H1 (cell line): ENCODE measurements around the gene SCAF1. TPM values are rescaled to one million over a fixed set of nuclear protein-coding genes. Genes with fewer than 3 reads are reported as not detected.

Source experiments
- BACH1 ChIP-seq: IDR thresholded peaks from 2 replicates; pipeline ENCODE4 v1.6.1; 2012; ENCODE audit warnings: low read length, improper control_type of control experiment
- CHD2 ChIP-seq: IDR thresholded peaks from 2 replicates; pipeline ENCODE4 v1.6.1; 2012; ENCODE audit warnings: low read length, improper control_type of control experiment
- E2F6 ChIP-seq: IDR thresholded peaks from 2 replicates; pipeline ENCODE4 v1.6.1; 2012; ENCODE audit warnings: inconsistent platforms
- GTF2F1 ChIP-seq: IDR thresholded peaks from 2 replicates; pipeline ENCODE4 v1.6.1; 2012; ENCODE audit warnings: low read depth, low read length, improper control_type of control experiment, borderline replicate concordance
- HDAC2 ChIP-seq, 2 experiments: fragments of 300-600 bp in 1 of 2; sonication (generic) in 1 of 2; IDR thresholded peaks; 2 replicates each; pipeline ENCODE4 v1.6.1; 2011 to 2012; ENCODE audit warnings: low read depth in 2 of 2, low read length in 2 of 2, mild to moderate bottlenecking in 2 of 2, moderate library complexity in 2 of 2, borderline replicate concordance in 1 of 2, inconsistent platforms in 1 of 2
- JUND ChIP-seq: IDR thresholded peaks from 2 replicates; pipeline ENCODE4 v1.6.1; 2011; ENCODE audit warnings: mild to moderate bottlenecking, improper control_type of control experiment, low read length
- KDM1A ChIP-seq: fragments of 200-600, 300-600 bp; sonication (generic); IDR thresholded peaks from 2 replicates; pipeline ENCODE4 v1.7.1; 2016; ENCODE audit warnings: mild to moderate bottlenecking, low read length, borderline replicate concordance
- KDM4A ChIP-seq: IDR thresholded peaks from one replicate; pipeline ENCODE4 v1.7.1; 2012; ENCODE audit warnings: low read depth, mild to moderate bottlenecking, moderate library complexity, low read length, inconsistent platforms; ENCODE audit not compliant: severe bottlenecking
- KDM5A ChIP-seq: fragments of 200-600 bp; IDR thresholded peaks from 2 replicates; pipeline ENCODE4 v1.7.1; 2012; ENCODE audit warnings: mild to moderate bottlenecking, low read length, inconsistent platforms, mixed read lengths
- MAFK ChIP-seq: IDR thresholded peaks from 2 replicates; pipeline ENCODE4 v1.6.1; 2012; ENCODE audit warnings: low read depth, mild to moderate bottlenecking, improper control_type of control experiment, low read length
- NRF1 ChIP-seq: IDR thresholded peaks from 2 replicates; pipeline ENCODE4 v1.6.1; 2011; ENCODE audit warnings: mild to moderate bottlenecking, low read depth, low read length, improper control_type of control experiment
- PHF8 ChIP-seq: fragments of 200-600 bp; sonication (generic); conservative IDR thresholded peaks from 2 replicates; pipeline ENCODE4 v1.7.1; 2012; ENCODE audit warnings: low read depth, mild to moderate bottlenecking, inconsistent platforms, low read length, moderate library complexity
- POLR2A ChIP-seq, 2 experiments: IDR thresholded peaks; 1 replicate in 1 of 2; 2 replicates in 1 of 2; pipeline ENCODE4 v1.6.1; 2011; ENCODE audit warnings: low read depth in 2 of 2, low read length in 2 of 2, mild to moderate bottlenecking in 2 of 2; ENCODE audit errors: control extremely low read depth in 1 of 2
- POU5F1 ChIP-seq: IDR thresholded peaks from 2 replicates; pipeline ENCODE4 v1.6.1; 2011; ENCODE audit warnings: low read depth, mild to moderate bottlenecking, low read length, moderate library complexity
- RBBP5 ChIP-seq: IDR thresholded peaks from 2 replicates; pipeline ENCODE4 v1.7.1; 2012; ENCODE audit warnings: low read depth, mild to moderate bottlenecking, inconsistent platforms, low read length, moderate library complexity, borderline replicate concordance
- SIRT6 ChIP-seq: IDR thresholded peaks from one replicate; pipeline ENCODE4 v1.7.1; 2012; ENCODE audit warnings: low read length, inconsistent platforms
- SIX5 ChIP-seq: IDR thresholded peaks from 2 replicates; pipeline ENCODE4 v1.6.1; 2011; ENCODE audit warnings: mild to moderate bottlenecking, low read depth, low read length
- SP1 ChIP-seq: IDR thresholded peaks from 2 replicates; pipeline ENCODE4 v1.6.1; 2011; ENCODE audit warnings: low read depth, low read length
- SP2 ChIP-seq: IDR thresholded peaks from 2 replicates; pipeline ENCODE4 v1.6.1; 2012; ENCODE audit warnings: mild to moderate bottlenecking, low read length, inconsistent platforms
- SRF ChIP-seq: IDR thresholded peaks from 2 replicates; pipeline ENCODE4 v1.6.1; 2011; ENCODE audit warnings: mild to moderate bottlenecking, low read depth, low read length, moderate library complexity
- SUZ12 ChIP-seq: fragments of 200-600 bp; sonication (generic); IDR thresholded peaks from 2 replicates; pipeline ENCODE4 v1.6.1; 2012; ENCODE audit warnings: mild to moderate bottlenecking, inconsistent platforms, low read length, moderate library complexity, mixed read lengths
- TAF7 ChIP-seq: optimal IDR thresholded peaks from 2 replicates; pipeline ENCODE3; 2011; ENCODE audit warnings: low read depth, mild to moderate bottlenecking, inconsistent platforms, low read length, moderate library complexity, borderline replicate concordance
- TBP ChIP-seq: IDR thresholded peaks from 2 replicates; pipeline ENCODE4 v1.6.1; 2011; ENCODE audit warnings: low read depth, low read length, improper control_type of control experiment
- TEAD4 ChIP-seq: IDR thresholded peaks from 2 replicates; pipeline ENCODE4 v1.6.1; 2012; ENCODE audit warnings: low read depth, low read length, inconsistent platforms, mixed read lengths
- YY1 ChIP-seq: IDR thresholded peaks from 2 replicates; pipeline ENCODE4 v1.6.1; 2011; ENCODE audit warnings: low read depth, mild to moderate bottlenecking, low read length
- ZNF274 ChIP-seq: IDR thresholded peaks from 2 replicates; pipeline ENCODE4 v1.7.0; 2012; ENCODE audit warnings: low read length, borderline replicate concordance; ENCODE audit errors: extremely low read depth
- polyA plus RNA-seq, 7 experiments: library from polyadenylated mRNA; depleted of rRNA in 3 of 7; stranded (reverse) in 5 of 7; unstranded in 2 of 7; fragments of >200 nt in 5 of 7; fragments of 200-250 nt in 2 of 7; gene quantifications; 1 replicate in 5 of 7; 2 replicates in 1 of 7; 4 replicates in 1 of 7; pipeline versions ENCODE4 v1.2.1 to v1.2.3, GENCODE V29; 2011 to 2013; ENCODE audit warnings: missing spikeins in 2 of 7, mixed read lengths in 2 of 7
- total RNA-seq: library from RNA; stranded (reverse); fragmentation: NEBNext Ultra II Directional; extraction: Animal tissue kit (Norgen Biotek cat#: 25700); gene quantifications from 2 replicates; pipeline ENCODE4 v1.2.1, GENCODE V29; 2021

Gene SCAF1
- total and polyA plus RNA-seq, 2 of the 8 experiments (the other 6 are each of a cell fraction or from before 2014, with no cell fraction given) = 9.7 to 81.7 TPM

GRCh38 chr19:49665351-49666119 lies 23.5 kb downstream of the SCAF1 start, which contains the start of the genes BCL2L12 and IRF3 (continued):
- TF ChIP-seq BACH1 = no peak
- TF ChIP-seq SIX5 = no peak
- TF ChIP-seq SIRT6 = no peak
- TF ChIP-seq KDM1A = no peak
- peak; percentile 62 for TF ChIP-seq PHF8
- TF ChIP-seq TBP = 0 out of 2 replicates have a peak, but pooled peaks have one; percentile 13
- TF ChIP-seq POU5F1 = no peak
- peak; percentile 100 for TF ChIP-seq SRF
- TF ChIP-seq NRF1 = peak; percentile 95
- no peak for TF ChIP-seq YY1
- TF ChIP-seq SUZ12 = no peak
- peak; percentile 38 for TF ChIP-seq TAF7
- TF ChIP-seq ZNF274 = no peak
- no peak for TF ChIP-seq CHD2
- TF ChIP-seq E2F6 = 0 out of 2 replicates have a peak, but pooled peaks have one; percentile 20
- no peak for TF ChIP-seq GTF2F1
- 0 out of 2 replicates have a peak, but pooled peaks have one; percentile 36 for TF ChIP-seq SP1
- TF ChIP-seq POLR2A (IDR thresholded peaks at IDR 0.05; ENCODE audit: control extremely low read depth in 1 of 2, low read depth in 2 of 2, low read length in 2 of 2) = no peak
- no peak for TF ChIP-seq KDM5A
- no peak for TF ChIP-seq HDAC2 (IDR thresholded peaks at IDR 0.05; ENCODE audit: borderline replicate concordance in 1 of 2, low read depth in 2 of 2, low read length in 2 of 2)
- no peak for TF ChIP-seq MAFK
- no peak for TF ChIP-seq RBBP5
- peak; percentile 12 for TF ChIP-seq KDM4A
- no peak for TF ChIP-seq SP2
- TF ChIP-seq JUND = no peak; the same call in 1 of the 2 replicates
- TF ChIP-seq TEAD4 = no peak
